ENCODE results near the gene BTRC. TPM values are rescaled to one million over a fixed set of nuclear protein-coding genes. Genes with fewer than 3 reads are reported as not detected.

The BTRC gene
- total RNA-seq, 1 experiment from 2014 or later, result 29.1 TPM

GRCh38 chr10:101552442-101552841 lies 198.5 kb downstream of the BTRC start:
- Histone ChIP-seq H3K4me2 (ENCODE audit: low read length) (no peak overlapping the region), H3K9ac (ENCODE audit: low read length) (no peak overlapping the region), H3K9me2 (ENCODE audit: insufficient read depth) (no peaks in the 10 kb centered on the region), H3K27me3 (ENCODE audit: insufficient read depth, low read length) (no peaks in the 10 kb centered on the region), H3K4me1 (ENCODE audit: control insufficient read depth in 1 of 2, insufficient read depth in 2 of 2, low read length in 2 of 2) (no peaks in the 10 kb centered on the region), H4K20me1 (ENCODE audit: insufficient read depth) (no peaks in the 10 kb centered on the region), H3K4me3 (replicated peaks in 1 of 2; ENCODE audit: low read depth in 1 of 2, low read length in 2 of 2) (no peak overlapping the region), H3K79me2 (ENCODE audit: insufficient read depth, low read length) (no peaks in the 10 kb centered on the region), H2AFZ (ENCODE audit: low read depth, low read length, poor library complexity, severe bottlenecking) (no peak overlapping the region), H3K27ac (ENCODE audit: low read depth, low read length) (no peak overlapping the region), H3K9me3 (ENCODE audit: control insufficient read depth in 1 of 2, insufficient read depth in 1 of 2, low read depth in 1 of 2, low read length in 2 of 2) (no peaks in the 10 kb centered on the region), H3K36me3 (ENCODE audit: control insufficient read depth in 1 of 2, insufficient read depth in 2 of 2, low read length in 2 of 2) (peaks cover 0 to 7% of the 10 kb centered on the region in 2 experiments; a peak in 1 of 4 replicates)
- intact Hi-C loops (cut with micrococcal nuclease), result no loop called here
- ChIA-PET CTCF (interaction anchor here (1.2 to 2.2 kb wide), 2 partner anchors 255 to 338 kb away, joined by 3 to 7 read pairs; no protein-coding TSS in a partner anchor), RAD21 (ENCODE audit: low non-redundant PET in 1 of 2, low total read pairs in 2 of 2, uncharacterized antibody in 2 of 2, unreplicated experiment in 2 of 2) (no interaction called here), POLR2A (no interaction called here)
- ATAC-seq, result no peak
- no peak for DNase-seq (ENCODE audit: low read depth, low spot score)
- TF ChIP-seq, protein P1, sequence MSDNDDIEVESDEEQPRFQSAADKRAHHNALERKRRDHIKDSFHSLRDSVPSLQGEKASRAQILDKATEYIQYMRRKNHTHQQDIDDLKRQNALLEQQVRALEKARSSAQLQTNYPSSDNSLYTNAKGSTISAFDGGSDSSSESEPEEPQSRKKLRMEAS (IDR thresholded peaks at IDR 0.05), result no peak
- TF ChIP-seq TCF7L2 (IDR thresholded peaks at IDR 0.05; ENCODE audit: borderline replicate concordance, extremely low read depth, insufficient read depth, insufficient read length) (no peak), ZBTB33 (IDR thresholded peaks at IDR 0.05; ENCODE audit: extremely low read depth, insufficient replicate concordance, low read length) (no peak), SP1 (IDR thresholded peaks at IDR 0.05; ENCODE audit: low read depth) (no peak), ZFX (IDR thresholded peaks at IDR 0.05) (no peak), CBX3 (IDR thresholded peaks at IDR 0.05; ENCODE audit: low read depth) (no peak), JUND (IDR thresholded peaks at IDR 0.05) (no peak), POLR2A (IDR thresholded peaks at IDR 0.05; ENCODE audit: borderline replicate concordance, extremely low read depth, insufficient read depth, insufficient read length) (no peak), EZH2phosphoT487 (IDR thresholded peaks at IDR 0.05; ENCODE audit: borderline replicate concordance) (no peak), SIN3A (IDR thresholded peaks at IDR 0.05; ENCODE audit: low read depth) (no peak), CEBPB (IDR thresholded peaks at IDR 0.05; ENCODE audit: low read depth) (no peak), YY1 (IDR thresholded peaks at IDR 0.05; ENCODE audit: extremely low read depth, insufficient replicate concordance, low read depth, low read length) (no peak), FOSL1 (IDR thresholded peaks at IDR 0.05; ENCODE audit: low read depth) (no peak), EZH2 (IDR thresholded peaks at IDR 0.05) (no peak), RAD21 (IDR thresholded peaks at IDR 0.05; ENCODE audit: low read depth) (no peak), POLR2AphosphoS5 (IDR thresholded peaks at IDR 0.05; ENCODE audit: low read depth, low read length) (no peak), ATF3 (IDR thresholded peaks at IDR 0.05) (no peak), ELF1 (IDR thresholded peaks at IDR 0.05; ENCODE audit: borderline replicate concordance, low read depth) (no peak), ZNF274 (IDR thresholded peaks at IDR 0.05; ENCODE audit: low read depth, low read length) (no peak)
- TF ChIP-seq, protein P2, sequence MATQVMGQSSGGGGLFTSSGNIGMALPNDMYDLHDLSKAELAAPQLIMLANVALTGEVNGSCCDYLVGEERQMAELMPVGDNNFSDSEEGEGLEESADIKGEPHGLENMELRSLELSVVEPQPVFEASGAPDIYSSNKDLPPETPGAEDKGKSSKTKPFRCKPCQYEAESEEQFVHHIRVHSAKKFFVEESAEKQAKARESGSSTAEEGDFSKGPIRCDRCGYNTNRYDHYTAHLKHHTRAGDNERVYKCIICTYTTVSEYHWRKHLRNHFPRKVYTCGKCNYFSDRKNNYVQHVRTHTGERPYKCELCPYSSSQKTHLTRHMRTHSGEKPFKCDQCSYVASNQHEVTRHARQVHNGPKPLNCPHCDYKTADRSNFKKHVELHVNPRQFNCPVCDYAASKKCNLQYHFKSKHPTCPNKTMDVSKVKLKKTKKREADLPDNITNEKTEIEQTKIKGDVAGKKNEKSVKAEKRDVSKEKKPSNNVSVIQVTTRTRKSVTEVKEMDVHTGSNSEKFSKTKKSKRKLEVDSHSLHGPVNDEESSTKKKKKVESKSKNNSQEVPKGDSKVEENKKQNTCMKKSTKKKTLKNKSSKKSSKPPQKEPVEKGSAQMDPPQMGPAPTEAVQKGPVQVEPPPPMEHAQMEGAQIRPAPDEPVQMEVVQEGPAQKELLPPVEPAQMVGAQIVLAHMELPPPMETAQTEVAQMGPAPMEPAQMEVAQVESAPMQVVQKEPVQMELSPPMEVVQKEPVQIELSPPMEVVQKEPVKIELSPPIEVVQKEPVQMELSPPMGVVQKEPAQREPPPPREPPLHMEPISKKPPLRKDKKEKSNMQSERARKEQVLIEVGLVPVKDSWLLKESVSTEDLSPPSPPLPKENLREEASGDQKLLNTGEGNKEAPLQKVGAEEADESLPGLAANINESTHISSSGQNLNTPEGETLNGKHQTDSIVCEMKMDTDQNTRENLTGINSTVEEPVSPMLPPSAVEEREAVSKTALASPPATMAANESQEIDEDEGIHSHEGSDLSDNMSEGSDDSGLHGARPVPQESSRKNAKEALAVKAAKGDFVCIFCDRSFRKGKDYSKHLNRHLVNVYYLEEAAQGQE (IDR thresholded peaks at IDR 0.05; ENCODE audit: low read depth), result no peak
- no TSS peak for BruUV-seq (replicated peaks)

Data from HCT116 (cell line).